A673 (cell line): ENCODE measurements around the gene ADIPOQ. TPM values are rescaled to one million over a fixed set of nuclear protein-coding genes. Genes with fewer than 3 reads are reported as not detected.
A peak's percentile ranks its signal among the peaks of the same experiment; 100 is the strongest.
"Not testable (repeated sequence)": the region's sequence is repeated elsewhere in the genome, so short reads cannot be mapped to it uniquely, and the experiment has no call there.

Source experiments
- BruUV-seq: library from RNA; stranded (reverse); fragments of 400-500 nt; replicated peaks from 2 replicates; lab custom pipeline; 2021; lab: Mats Ljungman, UMichigan
- CTCF ChIA-PET: fragments of 300-600 bp; sonication (Branson Sonifier 250); formaldehyde crosslinking; loops from one replicate; lab custom pipeline; 2022; ENCODE audit warnings: antibody characterized with exemption; lab: Charles Lee
- POLR2A ChIA-PET: fragments of 300-600 bp; sonication (Branson Sonifier 250); formaldehyde crosslinking; loops from one replicate; lab custom pipeline; 2022; ENCODE audit warnings: antibody characterized with exemption; ENCODE audit not compliant: low non-redundant PET; lab: Charles Lee
- DNase-seq: peaks from one replicate; pipeline ENCODE4 v3.0.0-alpha.2; 2015; ENCODE audit warnings: low spot score
- H3K27ac ChIP-seq: fragments of 200-600 bp; sonication (generic); 2 replicates; pipeline ENCODE4 v1.5.1; 2016; ENCODE audit warnings: mixed run types, low read depth, mild to moderate bottlenecking, mixed read lengths, antibody characterized with exemption, low read length; ENCODE audit not compliant: poor library complexity, severe bottlenecking
- H3K27me3 ChIP-seq: fragments of 200-600 bp; sonication (generic); replicated peaks from 2 replicates; pipeline ENCODE4 v1.6.1; 2017; ENCODE audit warnings: mixed run types, low read depth, mild to moderate bottlenecking, mixed read lengths, antibody characterized with exemption, low read length; ENCODE audit not compliant: insufficient read depth, poor library complexity
- H3K36me3 ChIP-seq: fragments of 200-600 bp; sonication (generic); 2 replicates; pipeline ENCODE4 v1.6.1; 2016; ENCODE audit warnings: mixed run types, mild to moderate bottlenecking, mixed read lengths, antibody characterized with exemption, low read length; ENCODE audit not compliant: insufficient read depth, poor library complexity, severe bottlenecking
- H3K4me1 ChIP-seq: fragments of 200-600 bp; sonication (generic); 2 replicates; pipeline ENCODE4 v1.6.1; 2017; ENCODE audit warnings: mixed run types, mild to moderate bottlenecking, mixed read lengths, antibody characterized with exemption, low read length; ENCODE audit not compliant: insufficient read depth, poor library complexity, severe bottlenecking
- H3K4me3 ChIP-seq: fragments of 200-600 bp; sonication (generic); 2 replicates; pipeline ENCODE4 v1.5.1; 2016; ENCODE audit warnings: low read depth, mixed run types, mild to moderate bottlenecking, mixed read lengths, low read length; ENCODE audit not compliant: poor library complexity, severe bottlenecking
- H3K9me3 ChIP-seq: fragments of 200-600 bp; sonication (generic); 2 replicates; pipeline ENCODE4 v1.6.1; 2016; ENCODE audit warnings: mixed run types, low read depth, mild to moderate bottlenecking, mixed read lengths, antibody characterized with exemption, low read length; ENCODE audit not compliant: poor library complexity, severe bottlenecking
- EZH2 ChIP-seq: fragments of 200-600 bp; sonication (generic); IDR thresholded peaks from 2 replicates; pipeline ENCODE4 v1.6.1; 2017; ENCODE audit warnings: borderline replicate concordance, low read depth, mild to moderate bottlenecking, mixed read lengths, antibody characterized with exemption, low read length; ENCODE audit not compliant: poor library complexity, severe bottlenecking
- intact Hi-C: fragments of 100-400 bp; cut with micrococcal nuclease; formaldehyde crosslinking; loops from one replicate; pipeline ENCODE4 v1.10.0; 2022; ENCODE audit not compliant: unreplicated experiment
- total RNA-seq: library from RNA; stranded (reverse); gene quantifications from 2 replicates; pipeline ENCODE4 v1.2.3, GENCODE V29; 2021
- TF ChIP-seq, protein P1 (sequence below): fragments of 300-800, 200-600 bp; sonication (generic); conservative IDR thresholded peaks from 2 replicates; pipeline ENCODE4 v1.5.1; 2017; ENCODE audit warnings: low read depth, mild to moderate bottlenecking, antibody characterized with exemption, low read length, moderate library complexity, mixed read lengths

ADIPOQ gene
- total RNA-seq, 1 experiment from 2014 or later, result not detected

- TF ChIP-seq EZH2, result no peak
- TF ChIP-seq, protein P1, sequence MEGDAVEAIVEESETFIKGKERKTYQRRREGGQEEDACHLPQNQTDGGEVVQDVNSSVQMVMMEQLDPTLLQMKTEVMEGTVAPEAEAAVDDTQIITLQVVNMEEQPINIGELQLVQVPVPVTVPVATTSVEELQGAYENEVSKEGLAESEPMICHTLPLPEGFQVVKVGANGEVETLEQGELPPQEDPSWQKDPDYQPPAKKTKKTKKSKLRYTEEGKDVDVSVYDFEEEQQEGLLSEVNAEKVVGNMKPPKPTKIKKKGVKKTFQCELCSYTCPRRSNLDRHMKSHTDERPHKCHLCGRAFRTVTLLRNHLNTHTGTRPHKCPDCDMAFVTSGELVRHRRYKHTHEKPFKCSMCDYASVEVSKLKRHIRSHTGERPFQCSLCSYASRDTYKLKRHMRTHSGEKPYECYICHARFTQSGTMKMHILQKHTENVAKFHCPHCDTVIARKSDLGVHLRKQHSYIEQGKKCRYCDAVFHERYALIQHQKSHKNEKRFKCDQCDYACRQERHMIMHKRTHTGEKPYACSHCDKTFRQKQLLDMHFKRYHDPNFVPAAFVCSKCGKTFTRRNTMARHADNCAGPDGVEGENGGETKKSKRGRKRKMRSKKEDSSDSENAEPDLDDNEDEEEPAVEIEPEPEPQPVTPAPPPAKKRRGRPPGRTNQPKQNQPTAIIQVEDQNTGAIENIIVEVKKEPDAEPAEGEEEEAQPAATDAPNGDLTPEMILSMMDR, result no peak
- BruUV-seq, result no TSS peak
- H3K4me3 ChIP-seq, result no peak overlapping the region
- H3K36me3 ChIP-seq, result no peaks in the 10 kb centered on the region
- peak overlapping the region; percentile 47 for H3K27ac ChIP-seq
- ChIA-PET POLR2A (no interaction called here), CTCF (no interaction called here)
- no peaks in the 10 kb centered on the region for H3K9me3 ChIP-seq
- peaks cover 18% of the 10 kb centered on the region for H3K4me1 ChIP-seq
- H3K27me3 ChIP-seq, result no peaks in the 10 kb centered on the region
- intact Hi-C loops, result no loop called here
- DNase-seq, result no peak
Measured at GRCh38 chr3:186870421-186871201, 28.1 kb downstream of the ADIPOQ start.

GRCh38 chr3:186871403-186871924, 29.0 kb downstream of the ADIPOQ start:
- Histone ChIP-seq H3K4me1 (peaks cover 18% of the 10 kb centered on the region), H3K36me3 (no peaks in the 10 kb centered on the region), H3K27me3 (no peaks in the 10 kb centered on the region), H3K4me3 (no peak overlapping the region), H3K27ac (peak overlapping the region; percentile 47), H3K9me3 (peaks cover under 1% of the 10 kb centered on the region)
- TF ChIP-seq, protein P1, result no peak
- TF ChIP-seq EZH2, result no peak
- no TSS peak for BruUV-seq
- ChIA-PET CTCF (no interaction called here), POLR2A (no interaction called here)
- intact Hi-C loops, result no loop called here
- peak; percentile 73 for DNase-seq

DNA sequence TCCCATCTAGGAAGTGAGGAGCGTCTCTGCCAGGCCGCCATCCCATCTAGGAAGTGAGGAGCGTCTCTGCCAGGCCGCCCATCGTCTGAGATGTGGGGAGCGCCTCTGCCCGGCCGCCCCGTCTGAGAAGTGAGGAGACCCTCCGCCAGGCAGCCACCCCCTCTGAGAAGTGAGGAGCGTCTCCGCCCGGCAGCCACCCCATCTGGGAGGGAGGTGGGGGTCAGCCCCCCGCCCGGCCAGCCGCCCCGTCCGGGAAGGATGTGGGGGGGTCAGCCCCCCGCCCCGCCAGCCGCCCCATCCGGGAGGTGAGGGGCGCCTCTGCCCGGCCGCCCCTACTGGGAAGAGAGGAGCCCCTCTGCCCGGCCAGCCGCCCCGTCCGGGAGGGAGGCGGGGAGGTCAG, 31.3 kb downstream of the ADIPOQ start:
- H3K27ac ChIP-seq, POLR2A ChIA-PET, intact Hi-C loops, H3K27me3 ChIP-seq, DNase-seq, H3K9me3 ChIP-seq, H3K4me3 ChIP-seq, H3K36me3 ChIP-seq, CTCF ChIA-PET, BruUV-seq: not testable (repeated sequence)
- H3K4me1 ChIP-seq, result peaks cover 18% of the 10 kb centered on the region

DNA sequence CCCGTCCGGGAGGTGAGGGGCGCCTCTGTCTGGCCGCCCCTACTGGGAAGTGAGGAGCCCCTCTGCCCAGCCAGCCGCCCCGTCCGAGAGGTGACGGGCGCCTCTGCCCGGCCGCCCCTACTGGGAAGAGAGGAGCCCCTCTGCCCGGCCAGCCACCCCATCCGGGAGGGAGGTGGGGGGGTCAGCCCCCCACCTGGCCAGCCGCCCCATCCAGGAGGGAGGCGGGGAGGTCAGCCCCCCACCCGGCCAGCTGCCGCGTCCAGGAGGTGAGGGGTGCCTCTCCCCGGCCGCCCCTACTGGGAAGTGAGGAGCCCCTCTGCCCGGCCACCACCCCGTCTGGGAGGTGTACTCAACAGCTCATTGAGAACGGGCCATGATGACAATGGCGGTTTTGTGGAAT, 31.7 kb downstream of the ADIPOQ start:
- intact Hi-C loops, result not testable (repeated sequence)

DNA sequence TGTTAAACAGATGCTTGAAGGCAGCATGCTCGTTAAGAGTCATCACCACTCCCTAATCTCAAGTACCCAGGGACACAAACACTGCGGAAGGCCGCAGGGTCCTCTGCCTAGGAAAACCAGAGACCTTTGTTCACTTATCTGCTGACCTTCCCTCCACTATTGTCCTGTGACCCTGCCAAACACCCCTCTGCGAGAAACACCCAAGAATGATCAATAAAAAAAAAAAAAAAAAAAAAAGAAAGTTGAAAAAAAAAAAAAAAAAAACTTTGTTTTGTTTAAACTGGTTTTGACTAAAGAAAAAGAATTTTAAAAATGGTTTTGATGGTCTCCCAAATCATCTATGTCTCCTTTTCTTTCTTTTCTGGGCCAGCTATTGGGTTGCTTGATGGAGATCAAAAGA, 32.3 kb downstream of the ADIPOQ start:
- CTCF ChIA-PET, intact Hi-C loops, BruUV-seq: not testable (repeated sequence)

More for the DNA sequence above, 31.7 kb downstream of the ADIPOQ start:
- H3K27me3 ChIP-seq, H3K9me3 ChIP-seq, POLR2A ChIA-PET, BruUV-seq, H3K36me3 ChIP-seq, CTCF ChIA-PET, DNase-seq, H3K4me3 ChIP-seq, H3K27ac ChIP-seq: not testable (repeated sequence)
- H3K4me1 ChIP-seq, result peaks cover 18% of the 10 kb centered on the region

More for the DNA sequence above, 32.3 kb downstream of the ADIPOQ start:
- H3K4me3 ChIP-seq, H3K27ac ChIP-seq, DNase-seq, H3K9me3 ChIP-seq, H3K36me3 ChIP-seq, H3K27me3 ChIP-seq, POLR2A ChIA-PET: not testable (repeated sequence)
- peaks cover 11% of the 10 kb centered on the region for H3K4me1 ChIP-seq
